ENCODE data around the gene SHROOM4. TPM values are rescaled to one million over a fixed set of nuclear protein-coding genes. Genes with fewer than 3 reads are reported as not detected.

SHROOM4 gene
- total and polyA plus RNA-seq, 8 donors: 23.0 to 39.1 (median 34.4) TPM

DNA sequence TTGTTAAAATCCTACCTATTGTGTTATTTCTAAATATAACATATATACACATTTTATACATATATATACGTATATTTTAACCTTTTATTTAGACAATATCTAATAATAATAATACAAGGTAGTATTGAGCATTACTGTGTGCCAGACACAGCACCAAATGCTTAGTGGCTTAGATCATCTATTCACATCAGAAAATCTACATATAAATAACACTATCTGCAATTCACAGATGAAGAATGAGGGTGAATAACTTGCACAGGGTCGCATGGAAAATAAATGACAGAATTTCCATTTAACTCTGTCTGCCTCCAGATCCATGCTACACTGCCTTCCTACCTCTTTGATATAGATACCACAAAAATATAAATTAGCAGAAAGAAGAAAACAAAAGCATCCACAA is 37.7 kb downstream of the SHROOM4 start:
- Histone ChIP-seq H3K27ac (no peak overlapping the region), H3K36me3 (no peaks in the 10 kb centered on the region), H3K4me1 (no peaks in the 10 kb centered on the region), H3K4me3 (no peak overlapping the region), H3K27me3 (peaks cover 0 to 3% of the 10 kb centered on the region in 2 donors), H3K9me3 (no peaks in the 10 kb centered on the region)
- no peak for DNase-seq
- intact Hi-C loops (cut with DNase I): no loop called here
- TF ChIP-seq, protein P1, sequence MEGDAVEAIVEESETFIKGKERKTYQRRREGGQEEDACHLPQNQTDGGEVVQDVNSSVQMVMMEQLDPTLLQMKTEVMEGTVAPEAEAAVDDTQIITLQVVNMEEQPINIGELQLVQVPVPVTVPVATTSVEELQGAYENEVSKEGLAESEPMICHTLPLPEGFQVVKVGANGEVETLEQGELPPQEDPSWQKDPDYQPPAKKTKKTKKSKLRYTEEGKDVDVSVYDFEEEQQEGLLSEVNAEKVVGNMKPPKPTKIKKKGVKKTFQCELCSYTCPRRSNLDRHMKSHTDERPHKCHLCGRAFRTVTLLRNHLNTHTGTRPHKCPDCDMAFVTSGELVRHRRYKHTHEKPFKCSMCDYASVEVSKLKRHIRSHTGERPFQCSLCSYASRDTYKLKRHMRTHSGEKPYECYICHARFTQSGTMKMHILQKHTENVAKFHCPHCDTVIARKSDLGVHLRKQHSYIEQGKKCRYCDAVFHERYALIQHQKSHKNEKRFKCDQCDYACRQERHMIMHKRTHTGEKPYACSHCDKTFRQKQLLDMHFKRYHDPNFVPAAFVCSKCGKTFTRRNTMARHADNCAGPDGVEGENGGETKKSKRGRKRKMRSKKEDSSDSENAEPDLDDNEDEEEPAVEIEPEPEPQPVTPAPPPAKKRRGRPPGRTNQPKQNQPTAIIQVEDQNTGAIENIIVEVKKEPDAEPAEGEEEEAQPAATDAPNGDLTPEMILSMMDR (IDR thresholded peaks at IDR 0.05): no peak
- no peak for ATAC-seq

DNA sequence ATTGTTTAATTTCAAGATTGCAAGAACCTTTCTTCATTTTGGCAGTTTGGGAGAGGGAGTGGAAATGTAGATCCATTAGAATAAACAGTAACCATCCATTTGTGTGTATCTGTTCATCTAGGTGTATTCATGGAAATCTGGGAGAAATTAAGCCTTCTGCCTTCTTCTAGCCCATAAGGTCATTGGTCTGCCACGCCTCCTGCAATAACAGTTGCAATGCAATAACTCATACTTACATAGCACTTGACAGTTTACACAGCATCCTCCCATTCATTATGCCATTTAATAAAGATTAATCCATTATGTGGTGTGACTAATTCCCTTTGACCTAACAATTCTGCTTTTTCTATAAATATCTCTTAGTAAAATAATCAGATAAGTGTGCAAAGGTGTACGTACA is 42.6 kb downstream of the SHROOM4 start:
- ATAC-seq (no peak), DNase-seq (no peak)
- Histone ChIP-seq H3K4me1 (no peaks in the 10 kb centered on the region), H3K27ac (no peak overlapping the region), H3K9me3 (no peaks in the 10 kb centered on the region), H3K36me3 (no peaks in the 10 kb centered on the region), H3K27me3 (peaks cover 0 to 3% of the 10 kb centered on the region in 2 donors), H3K4me3 (no peak overlapping the region)
- TF ChIP-seq, protein P1 (IDR thresholded peaks at IDR 0.05): no peak
- intact Hi-C loops (cut with DNase I): no loop called here

DNA sequence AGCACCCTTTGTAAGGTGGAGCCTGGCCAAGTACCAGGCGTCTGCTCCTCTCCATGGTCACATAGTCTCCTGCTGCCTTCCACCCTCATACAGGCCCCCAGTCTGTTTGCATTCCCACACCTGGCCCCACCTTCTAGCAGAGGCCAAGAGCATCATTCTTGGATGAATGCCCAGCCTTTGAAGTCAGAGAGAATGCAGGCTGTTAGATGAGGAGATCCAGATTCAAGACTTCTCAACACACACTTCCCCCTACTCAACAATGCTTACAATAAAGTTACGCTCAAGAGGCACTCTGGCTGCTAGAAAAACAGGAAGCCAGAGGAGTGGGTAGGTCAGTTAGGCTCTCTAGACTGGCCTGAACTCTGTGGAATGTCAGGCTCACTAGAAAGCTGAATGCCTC is 43.3 kb downstream of the SHROOM4 start:
- ATAC-seq (peak; percentile 85), DNase-seq (peak; percentile 35 to 80 (median 62))
- no peaks in the 10 kb centered on the region for H3K4me1 ChIP-seq
- H3K36me3 ChIP-seq: no peaks in the 10 kb centered on the region
- H3K27me3 ChIP-seq: peaks cover 0 to 3% of the 10 kb centered on the region in 2 donors
- H3K27ac ChIP-seq: no peak overlapping the region
- intact Hi-C loops (cut with DNase I): no loop called here
- no peaks in the 10 kb centered on the region for H3K9me3 ChIP-seq
- H3K4me3 ChIP-seq: no peak overlapping the region
- TF ChIP-seq, protein P1 (IDR thresholded peaks at IDR 0.05): no peak

DNA sequence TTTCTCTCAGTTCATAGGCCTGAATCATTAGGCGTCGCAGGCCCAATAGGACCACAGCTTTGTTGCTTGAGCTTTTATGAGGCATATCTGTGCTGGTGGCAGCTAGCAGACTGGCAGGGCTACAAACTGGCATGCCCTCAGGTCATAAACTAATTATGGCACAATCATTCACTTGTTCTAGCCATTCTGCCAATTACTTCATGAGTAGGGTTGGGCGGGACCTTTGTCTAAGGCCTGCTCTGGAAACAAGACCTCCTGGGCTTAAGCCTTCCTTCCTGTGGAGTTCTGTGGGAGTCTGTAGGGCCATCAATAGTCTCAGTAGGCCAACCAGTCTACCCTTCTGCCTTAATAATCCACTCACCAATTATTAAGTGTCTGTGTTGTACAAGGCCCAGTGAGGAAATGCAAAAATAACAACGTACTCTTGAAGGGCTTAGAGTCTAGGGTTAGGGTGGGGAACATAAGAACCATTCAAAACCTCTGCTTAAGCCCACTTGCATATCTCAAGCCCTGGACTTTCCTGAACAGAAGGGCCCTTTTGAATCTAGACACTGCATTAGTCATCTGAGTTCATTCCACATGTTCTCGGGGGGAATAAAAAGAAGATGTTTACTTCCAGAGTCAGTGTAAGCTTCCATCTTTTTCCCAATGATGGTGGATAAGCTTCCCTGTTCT is 44.5 kb downstream of the SHROOM4 start:
- Histone ChIP-seq H3K4me1 (no peaks in the 10 kb centered on the region), H3K27ac (peak overlapping the region in 1 of 2 donors; percentile 13), H3K27me3 (no peaks in the 10 kb centered on the region), H3K36me3 (no peaks in the 10 kb centered on the region), H3K9me3 (no peaks in the 10 kb centered on the region), H3K4me3 (no peak overlapping the region)
- peak in 1 of 4 donors; percentile 44 for DNase-seq
- intact Hi-C loops (cut with DNase I): loop anchor here in 1 of 2 donors (10.0 kb wide), 1 partner anchor 145 kb away; the partner anchor contains the start of gene BMP15
- ATAC-seq: peak; percentile 77
- TF ChIP-seq, protein P1 (IDR thresholded peaks at IDR 0.05): no peak

DNA sequence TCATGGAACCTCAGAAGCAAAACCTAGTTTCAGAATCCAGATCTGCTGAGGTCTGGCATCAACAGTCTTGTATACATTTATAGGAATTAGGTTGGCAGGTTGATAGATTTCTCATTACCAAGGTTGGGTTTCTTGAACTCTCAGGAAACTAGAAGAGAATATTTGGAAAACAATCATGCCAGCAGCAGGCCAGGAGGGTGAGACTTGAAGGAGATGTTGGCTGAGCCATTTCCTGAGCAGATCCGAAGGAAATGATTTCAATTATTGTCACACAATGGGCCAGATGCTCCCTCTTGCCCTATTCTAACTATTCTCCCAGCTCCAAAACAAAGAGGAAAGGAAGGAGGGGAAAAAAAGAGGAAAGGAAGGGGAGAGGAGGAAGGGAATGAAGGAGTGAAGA is 45.2 kb downstream of the SHROOM4 start:
- ATAC-seq: no peak
- TF ChIP-seq, protein P1 (IDR thresholded peaks at IDR 0.05): no peak
- Histone ChIP-seq H3K9me3 (no peaks in the 10 kb centered on the region), H3K27me3 (no peaks in the 10 kb centered on the region), H3K4me3 (no peak overlapping the region), H3K36me3 (no peaks in the 10 kb centered on the region), H3K27ac (no peak overlapping the region), H3K4me1 (no peaks in the 10 kb centered on the region)
- DNase-seq: no peak
- intact Hi-C loops (cut with DNase I): loop anchor here in 1 of 2 donors (10.0 kb wide), 1 partner anchor 146 kb away; the partner anchor contains the start of gene BMP15
